Endodermal cell (in vitro differentiated cells): ENCODE data around the gene PPIE. TPM values are rescaled to one million over a fixed set of nuclear protein-coding genes. Genes with fewer than 3 reads are reported as not detected.

Experiments used
- DNase-seq: peaks from one replicate; pipeline ENCODE4 v3.0.0-alpha.2; 2017
- H3K27ac ChIP-seq: 2 replicates; pipeline ENCODE4 v1.5.1; 2013; ENCODE audit warnings: mild to moderate bottlenecking, low read depth, low read length, moderate library complexity
- H3K27me3 ChIP-seq: 2 replicates; pipeline ENCODE4 v1.6.1; 2013; ENCODE audit warnings: mild to moderate bottlenecking, low read length, moderate library complexity; ENCODE audit not compliant: insufficient read depth, control insufficient read depth, poor library complexity, severe bottlenecking
- H3K36me3 ChIP-seq: 2 replicates; pipeline ENCODE4 v1.7.0; 2013; ENCODE audit warnings: mild to moderate bottlenecking, low read length, moderate library complexity; ENCODE audit not compliant: control insufficient read depth, insufficient read depth
- H3K4me1 ChIP-seq: one replicate; pipeline ENCODE4 v1.7.0; 2013; ENCODE audit warnings: low read length; ENCODE audit not compliant: control insufficient read depth, insufficient read depth
- H3K4me3 ChIP-seq: 2 replicates; pipeline ENCODE4 v1.5.1; 2013; ENCODE audit warnings: mild to moderate bottlenecking, low read length, moderate library complexity
- H3K9ac ChIP-seq: 2 replicates; pipeline ENCODE4 v1.6.1; 2013; ENCODE audit warnings: mild to moderate bottlenecking, low read length, moderate library complexity; ENCODE audit not compliant: poor library complexity, severe bottlenecking; ENCODE audit errors: extremely low read depth
- H3K9me3 ChIP-seq: 2 replicates; pipeline ENCODE4 v1.6.1; 2013; ENCODE audit warnings: mild to moderate bottlenecking, low read length, moderate library complexity; ENCODE audit not compliant: control insufficient read depth
- H3K27ac Mint-ChIP-seq: 2 replicates; pipeline ENCODE4 v1.8.0; 2020; ENCODE audit warnings: mixed read lengths
- H3K27me3 Mint-ChIP-seq: 2 replicates; pipeline ENCODE4 v1.8.0; 2021; ENCODE audit warnings: mild to moderate bottlenecking, mixed read lengths; ENCODE audit not compliant: insufficient read depth
- H3K36me3 Mint-ChIP-seq: 2 replicates; pipeline ENCODE4 v1.8.0; 2020; ENCODE audit warnings: low read depth, mixed read lengths
- H3K4me1 Mint-ChIP-seq: 2 replicates; pipeline ENCODE4 v1.8.0; 2020; ENCODE audit warnings: mixed read lengths
- H3K4me3 Mint-ChIP-seq: 2 replicates; pipeline ENCODE4 v1.8.0; 2020; ENCODE audit warnings: mild to moderate bottlenecking, moderate library complexity, mixed read lengths
- H3K9me3 Mint-ChIP-seq: 2 replicates; pipeline ENCODE4 v1.8.0; 2020; ENCODE audit warnings: mild to moderate bottlenecking, mixed read lengths
- WGBS, 2 experiments: methylation state at CpG; one replicate each; pipeline versions ENCODE4 v1.1.5 to v1.1.7; 2013; ENCODE audit warnings: missing lambda C conversion rate in 2 of 2, mixed read lengths in 1 of 2; ENCODE audit not compliant: insufficient coverage in 1 of 2, insufficient read length in 1 of 2; 5-methylcytosine and 5-hydroxymethylcytosine counted together
- total RNA-seq, 2 donors: library from RNA; stranded (reverse); fragmentation: NEBNext Ultra II Directional in 1 of 2; extraction: Animal tissue kit (Norgen Biotek cat#: 25700) in 1 of 2; gene quantifications; 2 replicates in 1 of 2; 3 replicates in 1 of 2; pipeline ENCODE4 v1.2.1, GENCODE V29; 2021
- TF ChIP-seq, protein P1 (sequence below): fragments of 200-600 bp; sonication (generic); conservative IDR thresholded peaks from 2 replicates; pipeline ENCODE4 v1.5.0; 2021; ENCODE audit warnings: antibody characterized with exemption, mild to moderate bottlenecking

The PPIE gene
- total RNA-seq, 2 donors from 2014 or later = 39.5 to 59.4 TPM

DNA sequence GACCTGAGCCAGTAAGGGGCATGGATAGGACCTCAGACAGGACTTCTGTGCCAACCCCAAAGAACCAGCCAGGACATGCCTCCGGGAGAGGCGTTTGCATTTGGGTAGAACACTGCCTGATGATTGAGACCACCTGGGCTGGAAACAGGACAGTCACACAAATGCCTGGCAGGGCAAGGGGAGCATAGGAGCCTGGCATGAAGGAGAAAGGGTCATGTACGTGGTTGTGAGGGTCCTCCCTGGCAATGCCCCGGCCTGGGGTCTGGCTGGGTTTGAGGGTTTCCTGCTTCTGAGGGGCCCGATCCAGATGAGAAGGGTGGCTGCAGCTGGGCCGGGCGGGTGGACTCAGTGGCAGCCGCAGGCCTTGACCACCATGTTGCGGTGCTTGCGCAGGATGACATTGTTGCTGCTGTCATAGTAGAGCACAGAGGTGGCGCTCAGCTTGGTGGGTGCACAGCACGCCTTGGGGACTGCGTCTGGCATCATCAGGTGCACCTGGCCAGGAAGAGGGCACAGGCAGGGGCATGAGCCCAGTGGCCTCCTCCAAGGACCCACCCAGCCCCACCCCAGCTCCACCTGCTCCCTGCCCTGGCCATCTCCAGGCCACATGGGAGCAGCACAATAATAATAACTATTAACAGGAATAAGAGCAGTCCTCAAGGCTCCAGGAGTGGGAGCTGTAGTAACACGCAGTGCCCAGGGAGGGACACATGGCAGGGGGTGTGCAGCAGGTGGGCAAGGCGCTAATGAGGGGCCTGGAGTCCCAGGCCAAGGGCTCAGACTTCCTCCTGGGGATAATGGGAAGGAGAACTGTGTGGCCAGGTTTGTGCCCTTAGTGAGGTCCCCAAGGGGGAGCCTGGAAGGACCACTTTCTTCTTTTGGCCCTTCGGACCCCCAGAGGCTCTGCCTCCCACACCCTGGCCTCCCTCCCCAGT lies 21.7 kb downstream of the PPIE start:
- H3K4me3 ChIP-seq = no peak overlapping the region
- no peaks in the 10 kb centered on the region for H3K4me1 Mint-ChIP-seq
- no peak overlapping the region for H3K27ac ChIP-seq
- H3K27ac Mint-ChIP-seq = no peak overlapping the region
- H3K36me3 ChIP-seq = peaks cover 16% of the 10 kb centered on the region
- no peak overlapping the region for H3K9ac ChIP-seq
- H3K27me3 Mint-ChIP-seq = peaks cover 6% of the 10 kb centered on the region
- no peaks in the 10 kb centered on the region for H3K27me3 ChIP-seq
- H3K36me3 Mint-ChIP-seq = peaks cover 34% of the 10 kb centered on the region
- H3K9me3 ChIP-seq = no peaks in the 10 kb centered on the region
- H3K9me3 Mint-ChIP-seq = peaks cover 3% of the 10 kb centered on the region
- H3K4me3 Mint-ChIP-seq = no peak overlapping the region
- no peaks in the 10 kb centered on the region for H3K4me1 ChIP-seq
- DNase-seq = no peak
- WGBS, 2 experiments = 92 to 95% methylated on average over 7 to 16 of the region's 16 CpGs
- TF ChIP-seq, protein P1, sequence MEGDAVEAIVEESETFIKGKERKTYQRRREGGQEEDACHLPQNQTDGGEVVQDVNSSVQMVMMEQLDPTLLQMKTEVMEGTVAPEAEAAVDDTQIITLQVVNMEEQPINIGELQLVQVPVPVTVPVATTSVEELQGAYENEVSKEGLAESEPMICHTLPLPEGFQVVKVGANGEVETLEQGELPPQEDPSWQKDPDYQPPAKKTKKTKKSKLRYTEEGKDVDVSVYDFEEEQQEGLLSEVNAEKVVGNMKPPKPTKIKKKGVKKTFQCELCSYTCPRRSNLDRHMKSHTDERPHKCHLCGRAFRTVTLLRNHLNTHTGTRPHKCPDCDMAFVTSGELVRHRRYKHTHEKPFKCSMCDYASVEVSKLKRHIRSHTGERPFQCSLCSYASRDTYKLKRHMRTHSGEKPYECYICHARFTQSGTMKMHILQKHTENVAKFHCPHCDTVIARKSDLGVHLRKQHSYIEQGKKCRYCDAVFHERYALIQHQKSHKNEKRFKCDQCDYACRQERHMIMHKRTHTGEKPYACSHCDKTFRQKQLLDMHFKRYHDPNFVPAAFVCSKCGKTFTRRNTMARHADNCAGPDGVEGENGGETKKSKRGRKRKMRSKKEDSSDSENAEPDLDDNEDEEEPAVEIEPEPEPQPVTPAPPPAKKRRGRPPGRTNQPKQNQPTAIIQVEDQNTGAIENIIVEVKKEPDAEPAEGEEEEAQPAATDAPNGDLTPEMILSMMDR = no peak

DNA sequence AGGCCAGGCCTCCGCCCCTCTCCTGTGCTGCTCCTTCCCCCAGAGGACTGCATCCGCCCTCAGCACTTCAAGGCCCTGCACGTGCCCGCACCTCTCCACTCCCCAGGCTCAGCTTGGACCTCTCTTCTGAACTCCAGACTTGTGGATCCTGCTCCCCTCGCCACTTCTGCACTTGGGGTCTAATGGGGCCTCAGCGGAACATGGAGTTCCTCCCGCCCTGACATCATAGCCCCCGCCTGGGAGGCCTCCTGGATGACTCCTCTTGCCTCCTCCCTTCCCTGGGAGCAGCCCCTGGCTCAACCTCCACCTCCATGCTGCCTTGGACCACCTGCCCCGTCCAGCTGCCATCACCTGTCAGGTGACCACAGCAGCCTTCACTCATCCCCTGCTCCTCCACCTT lies 22.3 kb downstream of the PPIE start:
- TF ChIP-seq, protein P1 = no peak
- peaks cover 3% of the 10 kb centered on the region for H3K9me3 Mint-ChIP-seq
- WGBS, 2 experiments = 87 to 98% methylated on average over 7 to 9 of the region's 9 CpGs
- peaks cover 34% of the 10 kb centered on the region for H3K36me3 Mint-ChIP-seq
- DNase-seq = no peak
- H3K4me3 Mint-ChIP-seq = no peak overlapping the region
- no peaks in the 10 kb centered on the region for H3K27me3 ChIP-seq
- H3K9me3 ChIP-seq = no peaks in the 10 kb centered on the region
- H3K4me1 ChIP-seq = no peaks in the 10 kb centered on the region
- no peak overlapping the region for H3K4me3 ChIP-seq
- H3K36me3 ChIP-seq = peaks cover 16% of the 10 kb centered on the region
- no peak overlapping the region for H3K27ac Mint-ChIP-seq
- H3K27ac ChIP-seq = no peak overlapping the region
- no peaks in the 10 kb centered on the region for H3K4me1 Mint-ChIP-seq
- no peak overlapping the region for H3K9ac ChIP-seq
- H3K27me3 Mint-ChIP-seq = peaks cover 6% of the 10 kb centered on the region

DNA sequence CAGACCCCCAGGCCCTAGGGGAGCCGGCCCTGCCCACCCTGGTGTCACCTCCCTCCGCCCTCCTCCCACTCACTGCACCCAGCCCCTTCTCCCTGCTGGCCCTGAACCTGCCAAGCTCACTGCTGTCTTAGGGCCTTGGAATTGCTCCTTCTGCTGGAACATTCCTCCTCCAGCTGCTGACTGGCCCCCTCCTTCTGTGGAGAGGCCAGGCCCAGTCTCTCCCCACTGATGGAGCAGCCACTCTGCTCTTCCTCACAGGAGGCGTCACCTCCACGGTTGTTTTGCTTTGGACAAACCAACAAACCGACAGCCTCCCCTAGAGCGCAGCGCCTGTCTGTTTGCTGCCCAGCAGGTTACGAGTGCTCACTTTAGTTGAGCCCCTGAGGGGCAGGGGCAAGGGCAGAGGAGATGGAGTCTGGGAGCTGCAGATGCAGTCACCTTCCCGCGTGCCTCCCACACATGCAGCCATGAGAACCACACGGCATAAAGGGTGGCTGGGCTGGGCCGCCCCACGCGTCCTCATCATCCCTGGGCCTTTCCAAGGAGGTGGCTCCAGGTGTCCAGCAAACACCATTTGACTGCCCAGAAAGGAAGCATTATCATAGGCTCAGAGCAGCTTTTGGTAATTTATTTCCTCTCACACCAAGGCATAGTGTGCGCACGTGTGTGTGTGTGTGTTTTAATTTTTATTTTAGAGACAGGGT lies 23.0 kb downstream of the PPIE start:
- TF ChIP-seq, protein P1 = no peak
- H3K9me3 ChIP-seq = no peaks in the 10 kb centered on the region
- peaks cover 7% of the 10 kb centered on the region for H3K27me3 Mint-ChIP-seq
- H3K4me3 Mint-ChIP-seq = no peak overlapping the region
- H3K4me1 Mint-ChIP-seq = no peaks in the 10 kb centered on the region
- H3K9ac ChIP-seq = no peak overlapping the region
- H3K4me1 ChIP-seq = no peaks in the 10 kb centered on the region
- H3K36me3 ChIP-seq = peaks cover 16% of the 10 kb centered on the region
- 88 to 93% methylated on average over 12 to 16 of the region's 16 CpGs for WGBS, 2 experiments
- DNase-seq = no peak
- peaks cover 29% of the 10 kb centered on the region for H3K36me3 Mint-ChIP-seq
- no peaks in the 10 kb centered on the region for H3K27me3 ChIP-seq
- H3K4me3 ChIP-seq = no peak overlapping the region
- H3K27ac ChIP-seq = no peak overlapping the region
- H3K9me3 Mint-ChIP-seq = peaks cover 3% of the 10 kb centered on the region
- H3K27ac Mint-ChIP-seq = no peak overlapping the region
